Measurements from ENCODE around the gene MAMDC2.

MAMDC2 gene

DNA sequence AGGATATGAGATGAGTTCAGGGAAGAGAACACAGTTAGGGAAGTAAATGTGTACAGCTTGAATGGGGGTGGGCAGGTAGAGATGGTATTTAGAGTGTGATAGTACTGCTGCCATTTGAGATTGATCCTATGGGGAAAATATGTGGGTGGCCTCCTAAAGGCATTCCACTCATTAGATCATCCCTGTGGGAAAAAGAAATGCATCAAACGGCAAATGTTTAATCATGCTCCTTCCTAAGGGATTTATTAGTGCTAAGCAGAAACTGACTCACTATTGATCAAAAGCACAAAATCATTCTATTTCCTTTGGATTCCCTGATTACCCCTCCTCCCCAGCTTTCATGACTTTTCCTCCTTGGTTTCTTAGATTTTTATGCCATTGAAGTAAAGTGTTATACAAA lies 178.7 kb downstream of the MAMDC2 start:
- H3K79me2 ChIP-seq (ENCODE audit: insufficient read depth, low read length) = no peaks in the 10 kb centered on the region
- no peak for TF ChIP-seq EZH2phosphoT487 (conservative IDR thresholded peaks at IDR 0.05; ENCODE audit: low read length)
- TF ChIP-seq, protein P1, sequence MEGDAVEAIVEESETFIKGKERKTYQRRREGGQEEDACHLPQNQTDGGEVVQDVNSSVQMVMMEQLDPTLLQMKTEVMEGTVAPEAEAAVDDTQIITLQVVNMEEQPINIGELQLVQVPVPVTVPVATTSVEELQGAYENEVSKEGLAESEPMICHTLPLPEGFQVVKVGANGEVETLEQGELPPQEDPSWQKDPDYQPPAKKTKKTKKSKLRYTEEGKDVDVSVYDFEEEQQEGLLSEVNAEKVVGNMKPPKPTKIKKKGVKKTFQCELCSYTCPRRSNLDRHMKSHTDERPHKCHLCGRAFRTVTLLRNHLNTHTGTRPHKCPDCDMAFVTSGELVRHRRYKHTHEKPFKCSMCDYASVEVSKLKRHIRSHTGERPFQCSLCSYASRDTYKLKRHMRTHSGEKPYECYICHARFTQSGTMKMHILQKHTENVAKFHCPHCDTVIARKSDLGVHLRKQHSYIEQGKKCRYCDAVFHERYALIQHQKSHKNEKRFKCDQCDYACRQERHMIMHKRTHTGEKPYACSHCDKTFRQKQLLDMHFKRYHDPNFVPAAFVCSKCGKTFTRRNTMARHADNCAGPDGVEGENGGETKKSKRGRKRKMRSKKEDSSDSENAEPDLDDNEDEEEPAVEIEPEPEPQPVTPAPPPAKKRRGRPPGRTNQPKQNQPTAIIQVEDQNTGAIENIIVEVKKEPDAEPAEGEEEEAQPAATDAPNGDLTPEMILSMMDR (IDR thresholded peaks at IDR 0.05; ENCODE audit: insufficient read depth, low read length, poor library complexity, severe bottlenecking) = no peak

GRCh38 chr9:70228118-70228517 lies 184.5 kb downstream of the MAMDC2 start:
- Histone ChIP-seq H3K36me3 (ENCODE audit: low read length) (no peaks in the 10 kb centered on the region), H3K9me3 (ENCODE audit: insufficient read depth, low read length) (no peaks in the 10 kb centered on the region), H3K79me2 (ENCODE audit: insufficient read depth, low read length) (no peaks in the 10 kb centered on the region), H2AFZ (ENCODE audit: low read depth, low read length, severe bottlenecking) (no peak overlapping the region), H3K27me3 (ENCODE audit: low read length) (no peaks in the 10 kb centered on the region), H3F3A (ENCODE audit: insufficient read depth) (no peaks in the 10 kb centered on the region), H3K27ac (ENCODE audit: low read depth, low read length) (no peak overlapping the region), H4K20me1 (ENCODE audit: low read depth, low read length) (no peaks in the 10 kb centered on the region), H3K9ac (ENCODE audit: low read length) (no peak overlapping the region), H3K4me2 (ENCODE audit: low read depth, low read length, poor library complexity, severe bottlenecking) (no peak overlapping the region), H3K9me2 (replicated peaks; ENCODE audit: insufficient read depth, low read length) (no peaks in the 10 kb centered on the region), H3K4me3 (ENCODE audit: insufficient read depth, low read length, poor library complexity, severe bottlenecking) (no peak overlapping the region)
- no peak for TF ChIP-seq EZH2phosphoT487 (conservative IDR thresholded peaks at IDR 0.05; ENCODE audit: low read length)
- TF ChIP-seq, protein P1 (IDR thresholded peaks at IDR 0.05; ENCODE audit: insufficient read depth, low read length, poor library complexity, severe bottlenecking) = no peak

More for the DNA sequence above, 178.7 kb downstream of the MAMDC2 start:
- no peaks in the 10 kb centered on the region for H3K27me3 ChIP-seq (ENCODE audit: low read length)
- H3K4me2 ChIP-seq (ENCODE audit: low read depth, low read length, poor library complexity, severe bottlenecking) = no peak overlapping the region
- H3F3A ChIP-seq (ENCODE audit: insufficient read depth) = no peaks in the 10 kb centered on the region
- H3K9me3 ChIP-seq (ENCODE audit: insufficient read depth, low read length) = no peaks in the 10 kb centered on the region
- no peaks in the 10 kb centered on the region for H3K36me3 ChIP-seq (ENCODE audit: low read length)
- no peak overlapping the region for H2AFZ ChIP-seq (ENCODE audit: low read depth, low read length, severe bottlenecking)
- no peak overlapping the region for H3K27ac ChIP-seq (ENCODE audit: low read depth, low read length)
- H3K4me3 ChIP-seq (ENCODE audit: insufficient read depth, low read length, poor library complexity, severe bottlenecking) = no peak overlapping the region
- H3K9ac ChIP-seq (ENCODE audit: low read length) = no peak overlapping the region
- no peaks in the 10 kb centered on the region for H4K20me1 ChIP-seq (ENCODE audit: low read depth, low read length)
- no peaks in the 10 kb centered on the region for H3K9me2 ChIP-seq (replicated peaks; ENCODE audit: insufficient read depth, low read length)

DNA sequence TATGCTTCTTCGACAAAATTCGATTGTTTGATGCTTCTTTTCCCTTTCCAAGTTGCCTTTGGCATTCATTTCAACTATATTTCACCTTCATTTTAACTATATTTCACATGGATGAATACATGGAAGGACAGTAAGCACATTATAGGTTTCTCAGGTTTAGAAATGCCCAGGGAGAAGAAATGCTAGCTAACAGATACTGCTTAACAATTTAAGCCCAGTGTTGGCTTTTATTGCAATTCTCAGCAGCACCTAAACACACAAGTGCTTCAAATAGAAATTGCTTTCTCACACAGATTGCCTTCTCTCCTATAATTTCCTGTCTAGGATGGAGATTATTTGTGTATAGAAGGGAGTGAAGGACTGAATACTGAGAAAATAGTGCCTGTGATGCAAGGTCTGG lies 185.0 kb downstream of the MAMDC2 start:
- H3K27ac ChIP-seq (ENCODE audit: low read depth, low read length) = no peak overlapping the region
- no peak overlapping the region for H2AFZ ChIP-seq (ENCODE audit: low read depth, low read length, severe bottlenecking)
- H3K9me2 ChIP-seq (replicated peaks; ENCODE audit: insufficient read depth, low read length) = no peaks in the 10 kb centered on the region
- no peaks in the 10 kb centered on the region for H3K36me3 ChIP-seq (ENCODE audit: low read length)
- H3F3A ChIP-seq (ENCODE audit: insufficient read depth) = no peaks in the 10 kb centered on the region
- H3K9ac ChIP-seq (ENCODE audit: low read length) = no peak overlapping the region
- H3K27me3 ChIP-seq (ENCODE audit: low read length) = no peaks in the 10 kb centered on the region
- TF ChIP-seq EZH2phosphoT487 (conservative IDR thresholded peaks at IDR 0.05; ENCODE audit: low read length) = no peak
- TF ChIP-seq, protein P1 (IDR thresholded peaks at IDR 0.05; ENCODE audit: insufficient read depth, low read length, poor library complexity, severe bottlenecking) = no peak
- no peaks in the 10 kb centered on the region for H3K79me2 ChIP-seq (ENCODE audit: insufficient read depth, low read length)
- H3K4me3 ChIP-seq (ENCODE audit: insufficient read depth, low read length, poor library complexity, severe bottlenecking) = no peak overlapping the region
- no peak overlapping the region for H3K4me2 ChIP-seq (ENCODE audit: low read depth, low read length, poor library complexity, severe bottlenecking)
- H3K9me3 ChIP-seq (ENCODE audit: insufficient read depth, low read length) = no peaks in the 10 kb centered on the region
- no peaks in the 10 kb centered on the region for H4K20me1 ChIP-seq (ENCODE audit: low read depth, low read length)
